ENCODE data around the gene CFAP52.

- TF ChIP-seq CTCF (conservative IDR thresholded peaks at IDR 0.05; ENCODE audit: low read depth, low read length) (no peak), EZH2phosphoT487 (IDR thresholded peaks at IDR 0.05; ENCODE audit: borderline replicate concordance, low read length) (no peak)
These were observed 60.1 kb downstream of the CFAP52 start for GRCh38 chr17:9636501-9636900.
